Endodermal cell (in vitro differentiated cells): ENCODE data around the gene TPD52L2. TPM values are rescaled to one million over a fixed set of nuclear protein-coding genes. Genes with fewer than 3 reads are reported as not detected.

Experiments used
- DNase-seq: peaks from one replicate; pipeline ENCODE4 v3.0.0-alpha.2; 2017
- H3K27ac ChIP-seq: 2 replicates; pipeline ENCODE4 v1.5.1; 2013; ENCODE audit warnings: mild to moderate bottlenecking, low read depth, low read length, moderate library complexity
- H3K27me3 ChIP-seq: 2 replicates; pipeline ENCODE4 v1.6.1; 2013; ENCODE audit warnings: mild to moderate bottlenecking, low read length, moderate library complexity; ENCODE audit not compliant: insufficient read depth, control insufficient read depth, poor library complexity, severe bottlenecking
- H3K36me3 ChIP-seq: 2 replicates; pipeline ENCODE4 v1.7.0; 2013; ENCODE audit warnings: mild to moderate bottlenecking, low read length, moderate library complexity; ENCODE audit not compliant: control insufficient read depth, insufficient read depth
- H3K4me1 ChIP-seq: one replicate; pipeline ENCODE4 v1.7.0; 2013; ENCODE audit warnings: low read length; ENCODE audit not compliant: control insufficient read depth, insufficient read depth
- H3K4me3 ChIP-seq: 2 replicates; pipeline ENCODE4 v1.5.1; 2013; ENCODE audit warnings: mild to moderate bottlenecking, low read length, moderate library complexity
- H3K9ac ChIP-seq: 2 replicates; pipeline ENCODE4 v1.6.1; 2013; ENCODE audit warnings: mild to moderate bottlenecking, low read length, moderate library complexity; ENCODE audit not compliant: poor library complexity, severe bottlenecking; ENCODE audit errors: extremely low read depth
- H3K9me3 ChIP-seq: 2 replicates; pipeline ENCODE4 v1.6.1; 2013; ENCODE audit warnings: mild to moderate bottlenecking, low read length, moderate library complexity; ENCODE audit not compliant: control insufficient read depth
- H3K27ac Mint-ChIP-seq: 2 replicates; pipeline ENCODE4 v1.8.0; 2020; ENCODE audit warnings: mixed read lengths
- H3K27me3 Mint-ChIP-seq: 2 replicates; pipeline ENCODE4 v1.8.0; 2021; ENCODE audit warnings: mild to moderate bottlenecking, mixed read lengths; ENCODE audit not compliant: insufficient read depth
- H3K36me3 Mint-ChIP-seq: 2 replicates; pipeline ENCODE4 v1.8.0; 2020; ENCODE audit warnings: low read depth, mixed read lengths
- H3K4me1 Mint-ChIP-seq: 2 replicates; pipeline ENCODE4 v1.8.0; 2020; ENCODE audit warnings: mixed read lengths
- H3K4me3 Mint-ChIP-seq: 2 replicates; pipeline ENCODE4 v1.8.0; 2020; ENCODE audit warnings: mild to moderate bottlenecking, moderate library complexity, mixed read lengths
- H3K9me3 Mint-ChIP-seq: 2 replicates; pipeline ENCODE4 v1.8.0; 2020; ENCODE audit warnings: mild to moderate bottlenecking, mixed read lengths
- WGBS, 2 experiments: methylation state at CpG; one replicate each; pipeline versions ENCODE4 v1.1.5 to v1.1.7; 2013; ENCODE audit warnings: missing lambda C conversion rate in 2 of 2, mixed read lengths in 1 of 2; ENCODE audit not compliant: insufficient coverage in 1 of 2, insufficient read length in 1 of 2; 5-methylcytosine and 5-hydroxymethylcytosine counted together
- total RNA-seq, 2 donors: library from RNA; stranded (reverse); fragmentation: NEBNext Ultra II Directional in 1 of 2; extraction: Animal tissue kit (Norgen Biotek cat#: 25700) in 1 of 2; gene quantifications; 2 replicates in 1 of 2; 3 replicates in 1 of 2; pipeline ENCODE4 v1.2.1, GENCODE V29; 2021
- TF ChIP-seq, protein P1 (sequence below): fragments of 200-600 bp; sonication (generic); conservative IDR thresholded peaks from 2 replicates; pipeline ENCODE4 v1.5.0; 2021; ENCODE audit warnings: antibody characterized with exemption, mild to moderate bottlenecking

TPD52L2 gene
- total RNA-seq, 2 donors from 2014 or later: 68.3 to 85.2 TPM

GRCh38 chr20:63835021-63835858 lies 29.8 kb upstream of the TPD52L2 start:
- Histone ChIP-seq H3K4me1 (no peaks in the 10 kb centered on the region), H3K4me3 (no peak overlapping the region), H3K9me3 (no peaks in the 10 kb centered on the region), H3K27ac (no peak overlapping the region), H3K36me3 (no peaks in the 10 kb centered on the region), H3K9ac (no peak overlapping the region), H3K27me3 (peaks cover 9% of the 10 kb centered on the region)
- no peaks in the 10 kb centered on the region for H3K9me3 Mint-ChIP-seq
- H3K4me1 Mint-ChIP-seq: peaks cover 6% of the 10 kb centered on the region
- H3K4me3 Mint-ChIP-seq: no peak overlapping the region
- H3K36me3 Mint-ChIP-seq: no peaks in the 10 kb centered on the region
- peaks cover 18% of the 10 kb centered on the region for H3K27me3 Mint-ChIP-seq
- peak overlapping the region; percentile 74 for H3K27ac Mint-ChIP-seq
- DNase-seq: peak; percentile 98
- TF ChIP-seq, protein P1, sequence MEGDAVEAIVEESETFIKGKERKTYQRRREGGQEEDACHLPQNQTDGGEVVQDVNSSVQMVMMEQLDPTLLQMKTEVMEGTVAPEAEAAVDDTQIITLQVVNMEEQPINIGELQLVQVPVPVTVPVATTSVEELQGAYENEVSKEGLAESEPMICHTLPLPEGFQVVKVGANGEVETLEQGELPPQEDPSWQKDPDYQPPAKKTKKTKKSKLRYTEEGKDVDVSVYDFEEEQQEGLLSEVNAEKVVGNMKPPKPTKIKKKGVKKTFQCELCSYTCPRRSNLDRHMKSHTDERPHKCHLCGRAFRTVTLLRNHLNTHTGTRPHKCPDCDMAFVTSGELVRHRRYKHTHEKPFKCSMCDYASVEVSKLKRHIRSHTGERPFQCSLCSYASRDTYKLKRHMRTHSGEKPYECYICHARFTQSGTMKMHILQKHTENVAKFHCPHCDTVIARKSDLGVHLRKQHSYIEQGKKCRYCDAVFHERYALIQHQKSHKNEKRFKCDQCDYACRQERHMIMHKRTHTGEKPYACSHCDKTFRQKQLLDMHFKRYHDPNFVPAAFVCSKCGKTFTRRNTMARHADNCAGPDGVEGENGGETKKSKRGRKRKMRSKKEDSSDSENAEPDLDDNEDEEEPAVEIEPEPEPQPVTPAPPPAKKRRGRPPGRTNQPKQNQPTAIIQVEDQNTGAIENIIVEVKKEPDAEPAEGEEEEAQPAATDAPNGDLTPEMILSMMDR: no peak
- 67 to 72% methylated on average over 8 to 21 of the region's 21 CpGs for WGBS, 2 experiments

GRCh38 chr20:63836458-63837344 lies 28.4 kb upstream of the TPD52L2 start:
- TF ChIP-seq, protein P1: no peak
- Mint-ChIP-seq H3K9me3 (no peaks in the 10 kb centered on the region), H3K4me3 (no peak overlapping the region), H3K36me3 (no peaks in the 10 kb centered on the region), H3K27me3 (peaks cover 18% of the 10 kb centered on the region), H3K27ac (no peak overlapping the region), H3K4me1 (peaks cover 6% of the 10 kb centered on the region)
- H3K4me1 ChIP-seq: no peaks in the 10 kb centered on the region
- DNase-seq: no peak
- H3K9me3 ChIP-seq: no peaks in the 10 kb centered on the region
- H3K27me3 ChIP-seq: peaks cover 9% of the 10 kb centered on the region
- no peaks in the 10 kb centered on the region for H3K36me3 ChIP-seq
- 90 to 96% methylated on average over 16 to 25 of the region's 27 CpGs for WGBS, 2 experiments
- no peak overlapping the region for H3K9ac ChIP-seq
- no peak overlapping the region for H3K27ac ChIP-seq
- H3K4me3 ChIP-seq: no peak overlapping the region

DNA sequence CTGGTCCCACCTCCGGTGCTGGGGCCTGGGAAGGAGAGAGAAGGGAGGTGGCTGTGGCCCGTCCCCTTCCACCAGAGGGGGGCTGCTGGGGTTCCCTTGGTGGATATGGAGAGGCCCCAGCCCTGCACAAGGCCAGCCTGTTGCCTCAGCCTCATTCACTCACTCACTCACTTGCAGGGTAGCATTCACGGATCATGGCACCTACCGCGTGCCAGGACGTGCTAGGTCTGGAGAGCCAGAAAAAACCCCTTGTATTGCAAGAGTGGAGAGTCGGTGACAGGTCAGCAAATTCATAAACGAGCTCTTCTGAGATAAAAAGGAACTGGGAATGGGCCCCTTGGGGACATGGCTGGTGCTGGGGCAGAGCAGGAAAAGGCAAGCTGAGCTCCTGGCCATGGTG lies 27.6 kb upstream of the TPD52L2 start:
- peak overlapping the region; percentile 29 for H3K27ac ChIP-seq
- TF ChIP-seq, protein P1: no peak
- peaks cover 6% of the 10 kb centered on the region for H3K27me3 ChIP-seq
- no peaks in the 10 kb centered on the region for H3K4me1 ChIP-seq
- H3K4me3 ChIP-seq: no peak overlapping the region
- WGBS, 2 experiments: 85 to 90% methylated on average over 6 to 8 of the region's 8 CpGs
- no peak overlapping the region for H3K4me3 Mint-ChIP-seq
- H3K27me3 Mint-ChIP-seq: peaks cover 15% of the 10 kb centered on the region
- H3K27ac Mint-ChIP-seq: no peak overlapping the region
- H3K36me3 ChIP-seq: no peaks in the 10 kb centered on the region
- H3K36me3 Mint-ChIP-seq: no peaks in the 10 kb centered on the region
- H3K9ac ChIP-seq: no peak overlapping the region
- no peaks in the 10 kb centered on the region for H3K9me3 Mint-ChIP-seq
- no peak for DNase-seq
- peaks cover 6% of the 10 kb centered on the region for H3K4me1 Mint-ChIP-seq
- H3K9me3 ChIP-seq: no peaks in the 10 kb centered on the region
